ENCODE results near the gene ASPHD2. TPM values are rescaled to one million over a fixed set of nuclear protein-coding genes. Genes with fewer than 3 reads are reported as not detected.

Gene ASPHD2
- total RNA-seq, 1 experiment from 2014 or later = 1.4 TPM

GRCh38 chr22:26494506-26494905, 65.4 kb downstream of the ASPHD2 start:
- DNase-seq (ENCODE audit: low spot score) = no peak
- BruUV-seq (replicated peaks) = no TSS peak

More at GRCh38 chr22:26494506-26494905, 65.4 kb downstream of the ASPHD2 start:
- no peaks in the 10 kb centered on the region for H3K4me1 ChIP-seq (ENCODE audit: insufficient read depth, low read length, poor library complexity, severe bottlenecking)
- intact Hi-C loops (cut with micrococcal nuclease; ENCODE audit: unreplicated experiment) = no loop called here
- H3K27ac ChIP-seq (ENCODE audit: low read depth, low read length, poor library complexity, severe bottlenecking) = no peak overlapping the region
- H3K27me3 ChIP-seq (replicated peaks; ENCODE audit: insufficient read depth, low read depth, low read length, poor library complexity) = no peaks in the 10 kb centered on the region
- peaks cover 84% of the 10 kb centered on the region for H3K36me3 ChIP-seq (ENCODE audit: insufficient read depth, low read length, poor library complexity, severe bottlenecking)
- H3K4me3 ChIP-seq (ENCODE audit: low read depth, low read length, poor library complexity, severe bottlenecking) = no peak overlapping the region
- TF ChIP-seq CTCF (conservative IDR thresholded peaks at IDR 0.05; ENCODE audit: low read depth, low read length) = no peak
- TF ChIP-seq EZH2 (IDR thresholded peaks at IDR 0.05; ENCODE audit: borderline replicate concordance, low read depth, low read length, poor library complexity, severe bottlenecking) = no peak
- ChIA-PET POLR2A (ENCODE audit: low non-redundant PET) (no interaction called here), CTCF (no interaction called here)
- no peaks in the 10 kb centered on the region for H3K9me3 ChIP-seq (ENCODE audit: low read depth, low read length, poor library complexity, severe bottlenecking)

Other genes starting within 250 kb of the ASPHD2 start
- gene HPS4, start 54.5 kb downstream of the ASPHD2 start, total RNA-seq (2021) = 46.9 and 47.9 TPM in 2 replicates
- 28.8 and 33.9 TPM in 2 replicates for gene SRRD, start 54.6 kb downstream of the ASPHD2 start, total RNA-seq (2021)
- gene TFIP11, start 83.2 kb downstream of the ASPHD2 start, total RNA-seq (2021) = 44.0 and 46.4 TPM in 2 replicates
- 8.2 and 10.9 TPM in 2 replicates for gene TPST2, start 160.9 kb downstream of the ASPHD2 start, total RNA-seq (2021)
- gene CRYBB1, start 188.8 kb downstream of the ASPHD2 start, total RNA-seq (2021) = not detected in 2 replicates
- not detected in 2 replicates for gene CRYBA4, start 192.7 kb downstream of the ASPHD2 start, total RNA-seq (2021)
- gene MIAT, start 228.3 kb downstream of the ASPHD2 start, total RNA-seq (2021) = 6.2 and 6.8 TPM in 2 replicates